GM12878 (cell line): ENCODE measurements around the gene ZCCHC8. TPM values are rescaled to one million over a fixed set of nuclear protein-coding genes. Genes with fewer than 3 reads are reported as not detected.

Experiments used
- EZH2 ChIP-seq: IDR thresholded peaks from 2 replicates; pipeline ENCODE4 v1.6.1; 2012; ENCODE audit warnings: low read depth, mild to moderate bottlenecking, control low read depth, inconsistent platforms, low read length, borderline replicate concordance; ENCODE audit not compliant: control insufficient read depth
- IKZF2 ChIP-seq, 2 experiments: fragments of 450-650 bp; IDR thresholded peaks; 2 replicates each; pipeline ENCODE4 v1.6.1; 2017; ENCODE audit warnings: mild to moderate bottlenecking in 2 of 2, moderate library complexity in 2 of 2
- MXI1 ChIP-seq: fragments of 150-350 bp; IDR thresholded peaks from 2 replicates; pipeline ENCODE4 v1.6.1; 2011; ENCODE audit warnings: low read depth, mild to moderate bottlenecking, inconsistent platforms, low read length, improper control_type of control experiment
- NFIC ChIP-seq: IDR thresholded peaks from 2 replicates; pipeline ENCODE4 v1.6.1; 2012; ENCODE audit warnings: low read depth, mild to moderate bottlenecking, inconsistent platforms, low read length, moderate library complexity
- NFXL1 ChIP-seq: fragments of 450-650 bp; IDR thresholded peaks from 2 replicates; pipeline ENCODE4 v1.6.1; 2017; ENCODE audit warnings: antibody characterized with exemption, mild to moderate bottlenecking, borderline replicate concordance
- PAX8 ChIP-seq: fragments of 450-650 bp; IDR thresholded peaks from 2 replicates; pipeline ENCODE4 v1.6.1; 2017; ENCODE audit warnings: mild to moderate bottlenecking, moderate library complexity
- POLR2A ChIP-seq: IDR thresholded peaks from 2 replicates; pipeline ENCODE4 v1.6.1; 2011; ENCODE audit warnings: low read depth, mild to moderate bottlenecking, low read length
- POLR2AphosphoS2 ChIP-seq: IDR thresholded peaks from 2 replicates; pipeline ENCODE4 v1.6.1; 2011; ENCODE audit warnings: low read depth, mild to moderate bottlenecking, low read length, improper control_type of control experiment, moderate library complexity
- RUNX3 ChIP-seq: IDR thresholded peaks from 2 replicates; pipeline ENCODE4 v1.6.1; 2012; ENCODE audit warnings: low read length, inconsistent platforms
- SREBF1 ChIP-seq: IDR thresholded peaks from 2 replicates; pipeline ENCODE4 v1.6.1; 2012; ENCODE audit warnings: mild to moderate bottlenecking, low read length
- polyA plus RNA-seq, 11 experiments: library from polyadenylated mRNA; depleted of rRNA in 4 of 11; unstranded in 6 of 11; stranded (reverse) in 5 of 11; fragments of >200 nt; fragmentation: Nextera tagmentation in 4 of 11; fragmentation: Illumina TruSeq in 1 of 11; extraction: Ambion mirVana in 4 of 11; extraction: Trizol in 1 of 11; gene quantifications; 1 replicate in 1 of 11; 2 replicates in 10 of 11; pipeline versions ENCODE4 v1.2.1 to v1.2.3, GENCODE V29; 2011 to 2016; ENCODE audit warnings: inconsistent platforms in 2 of 11, missing spikeins in 2 of 11, low read depth in 1 of 11
- total RNA-seq, 4 experiments: library from RNA; depleted of rRNA in 3 of 4; stranded (reverse); fragments of >200 nt in 3 of 4; fragmentation: Illumina TruSeq in 1 of 4; extraction: Trizol in 1 of 4; gene quantifications; 2 replicates each; pipeline versions ENCODE4 v1.2.1 to v1.2.3, GENCODE V29; 2013 to 2021
- TF ChIP-seq, protein P1 (sequence below), 3 experiments: IDR thresholded peaks in 2 of 3; conservative IDR thresholded peaks in 1 of 3; 2 replicates each; pipeline ENCODE4 v1.5.1; 2011; ENCODE audit warnings: low read depth in 3 of 3, low read length in 3 of 3, mild to moderate bottlenecking in 3 of 3, control low read depth in 2 of 3, moderate library complexity in 2 of 3, inconsistent platforms in 1 of 3, mixed read lengths in 1 of 3; ENCODE audit not compliant: control insufficient read depth in 2 of 3, insufficient read depth in 1 of 3; ENCODE audit errors: extremely low read depth in 1 of 3
- TF ChIP-seq, protein P2 (sequence below): fragments of 450-650 bp; IDR thresholded peaks from 2 replicates; pipeline ENCODE4 v1.6.1; 2017; ENCODE audit warnings: mild to moderate bottlenecking, moderate library complexity
- TF ChIP-seq, protein P3 (sequence below): fragments of 450-650 bp; formaldehyde crosslinking; IDR thresholded peaks from 2 replicates; pipeline ENCODE4 v1.4.0; 2020; ENCODE audit warnings: mild to moderate bottlenecking, moderate library complexity
- TF ChIP-seq, protein P4 (sequence below): fragments of 450-650 bp; formaldehyde crosslinking; IDR thresholded peaks from 2 replicates; pipeline ENCODE4 v1.5.0; 2022; ENCODE audit warnings: mild to moderate bottlenecking, missing genetic modification characterization

The ZCCHC8 gene
- total and polyA plus RNA-seq, 10 of the 15 experiments (the other 5 are each of a cell fraction or from before 2014, with no cell fraction given) = 8.8 to 34.8 (median 21.7) TPM

DNA sequence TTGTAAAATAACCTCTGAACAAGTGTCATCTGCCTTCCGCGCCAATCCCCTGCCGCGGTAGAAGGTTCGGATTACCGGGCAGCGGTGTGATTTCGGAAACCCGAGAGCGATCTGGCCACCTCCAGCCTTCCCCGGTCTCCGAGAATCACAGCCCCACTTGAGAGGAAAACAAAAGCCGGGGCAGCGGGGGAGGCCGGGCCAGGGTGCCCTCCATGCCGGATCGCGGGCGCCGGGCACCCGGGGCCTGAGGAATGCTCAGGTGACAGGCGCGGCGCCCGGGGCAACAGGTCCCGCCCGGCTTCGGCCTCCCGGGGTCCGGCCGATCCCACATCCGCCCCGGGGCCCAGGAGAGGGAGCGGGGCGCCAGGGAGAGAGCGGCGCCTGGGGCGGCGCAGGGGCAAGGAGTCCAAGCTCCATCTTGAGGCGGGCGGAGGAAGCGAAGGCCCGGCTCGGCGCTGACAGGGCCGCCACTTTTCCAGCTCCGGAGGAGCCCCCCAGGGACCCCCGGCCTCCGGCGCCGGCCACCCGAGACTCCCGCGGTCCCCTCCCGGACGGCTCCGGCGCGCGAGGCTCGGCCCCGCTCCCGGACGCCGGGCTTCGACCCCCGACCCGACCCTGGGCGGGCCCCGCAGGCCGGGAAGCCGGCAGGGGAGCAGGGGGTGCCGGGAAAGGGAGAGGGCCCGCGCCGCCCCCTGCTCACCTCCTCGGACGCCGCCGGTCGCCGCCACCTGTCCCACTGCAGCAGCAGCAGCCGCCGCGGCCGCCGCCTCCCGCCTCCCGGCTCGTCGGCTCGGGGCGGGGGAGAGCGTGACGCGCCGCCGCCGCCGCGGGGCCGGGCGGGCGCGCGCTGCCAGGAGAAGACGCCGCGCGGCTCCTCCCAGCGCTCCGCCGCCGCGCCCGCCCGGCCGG lies 78.7 kb downstream of the ZCCHC8 start, which contains the start of gene CLIP1 (continued):
- TF ChIP-seq RUNX3 (peak; percentile 22; the same call in 1 of the 2 replicates), SREBF1 (no peak), POLR2AphosphoS2 (0 out of 2 replicates have a peak, but pooled peaks have one; percentile 38), POLR2A (peak; percentile 72), MXI1 (0 out of 2 replicates have a peak, but pooled peaks have one; percentile 16), NFXL1 (0 out of 2 replicates have a peak, but pooled peaks have one; percentile 41), EZH2 (no peak), NFIC (no peak), IKZF2 (IDR thresholded peaks at IDR 0.05) (peak in 1 of 2 experiments; percentile 47; a peak in 1 of 4 replicates), PAX8 (no peak)
- TF ChIP-seq, protein P1, sequence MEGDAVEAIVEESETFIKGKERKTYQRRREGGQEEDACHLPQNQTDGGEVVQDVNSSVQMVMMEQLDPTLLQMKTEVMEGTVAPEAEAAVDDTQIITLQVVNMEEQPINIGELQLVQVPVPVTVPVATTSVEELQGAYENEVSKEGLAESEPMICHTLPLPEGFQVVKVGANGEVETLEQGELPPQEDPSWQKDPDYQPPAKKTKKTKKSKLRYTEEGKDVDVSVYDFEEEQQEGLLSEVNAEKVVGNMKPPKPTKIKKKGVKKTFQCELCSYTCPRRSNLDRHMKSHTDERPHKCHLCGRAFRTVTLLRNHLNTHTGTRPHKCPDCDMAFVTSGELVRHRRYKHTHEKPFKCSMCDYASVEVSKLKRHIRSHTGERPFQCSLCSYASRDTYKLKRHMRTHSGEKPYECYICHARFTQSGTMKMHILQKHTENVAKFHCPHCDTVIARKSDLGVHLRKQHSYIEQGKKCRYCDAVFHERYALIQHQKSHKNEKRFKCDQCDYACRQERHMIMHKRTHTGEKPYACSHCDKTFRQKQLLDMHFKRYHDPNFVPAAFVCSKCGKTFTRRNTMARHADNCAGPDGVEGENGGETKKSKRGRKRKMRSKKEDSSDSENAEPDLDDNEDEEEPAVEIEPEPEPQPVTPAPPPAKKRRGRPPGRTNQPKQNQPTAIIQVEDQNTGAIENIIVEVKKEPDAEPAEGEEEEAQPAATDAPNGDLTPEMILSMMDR (IDR thresholded peaks at IDR 0.05 in 2 of 3, conservative IDR thresholded peaks at IDR 0.05 in 1 of 3; ENCODE audit: control insufficient read depth in 2 of 3, extremely low read depth in 1 of 3, insufficient read depth in 1 of 3, low read depth in 3 of 3, low read length in 3 of 3) = peak; percentile 30 to 57 (median 54); a peak in 4 of 6 replicates
- TF ChIP-seq, protein P2, sequence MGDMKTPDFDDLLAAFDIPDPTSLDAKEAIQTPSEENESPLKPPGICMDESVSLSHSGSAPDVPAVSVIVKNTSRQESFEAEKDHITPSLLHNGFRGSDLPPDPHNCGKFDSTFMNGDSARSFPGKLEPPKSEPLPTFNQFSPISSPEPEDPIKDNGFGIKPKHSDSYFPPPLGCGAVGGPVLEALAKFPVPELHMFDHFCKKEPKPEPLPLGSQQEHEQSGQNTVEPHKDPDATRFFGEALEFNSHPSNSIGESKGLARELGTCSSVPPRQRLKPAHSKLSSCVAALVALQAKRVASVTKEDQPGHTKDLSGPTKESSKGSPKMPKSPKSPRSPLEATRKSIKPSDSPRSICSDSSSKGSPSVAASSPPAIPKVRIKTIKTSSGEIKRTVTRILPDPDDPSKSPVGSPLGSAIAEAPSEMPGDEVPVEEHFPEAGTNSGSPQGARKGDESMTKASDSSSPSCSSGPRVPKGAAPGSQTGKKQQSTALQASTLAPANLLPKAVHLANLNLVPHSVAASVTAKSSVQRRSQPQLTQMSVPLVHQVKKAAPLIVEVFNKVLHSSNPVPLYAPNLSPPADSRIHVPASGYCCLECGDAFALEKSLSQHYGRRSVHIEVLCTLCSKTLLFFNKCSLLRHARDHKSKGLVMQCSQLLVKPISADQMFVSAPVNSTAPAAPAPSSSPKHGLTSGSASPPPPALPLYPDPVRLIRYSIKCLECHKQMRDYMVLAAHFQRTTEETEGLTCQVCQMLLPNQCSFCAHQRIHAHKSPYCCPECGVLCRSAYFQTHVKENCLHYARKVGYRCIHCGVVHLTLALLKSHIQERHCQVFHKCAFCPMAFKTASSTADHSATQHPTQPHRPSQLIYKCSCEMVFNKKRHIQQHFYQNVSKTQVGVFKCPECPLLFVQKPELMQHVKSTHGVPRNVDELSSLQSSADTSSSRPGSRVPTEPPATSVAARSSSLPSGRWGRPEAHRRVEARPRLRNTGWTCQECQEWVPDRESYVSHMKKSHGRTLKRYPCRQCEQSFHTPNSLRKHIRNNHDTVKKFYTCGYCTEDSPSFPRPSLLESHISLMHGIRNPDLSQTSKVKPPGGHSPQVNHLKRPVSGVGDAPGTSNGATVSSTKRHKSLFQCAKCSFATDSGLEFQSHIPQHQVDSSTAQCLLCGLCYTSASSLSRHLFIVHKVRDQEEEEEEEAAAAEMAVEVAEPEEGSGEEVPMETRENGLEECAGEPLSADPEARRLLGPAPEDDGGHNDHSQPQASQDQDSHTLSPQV = peak; percentile 8; the same call in 1 of the 2 replicates
- TF ChIP-seq, protein P3, sequence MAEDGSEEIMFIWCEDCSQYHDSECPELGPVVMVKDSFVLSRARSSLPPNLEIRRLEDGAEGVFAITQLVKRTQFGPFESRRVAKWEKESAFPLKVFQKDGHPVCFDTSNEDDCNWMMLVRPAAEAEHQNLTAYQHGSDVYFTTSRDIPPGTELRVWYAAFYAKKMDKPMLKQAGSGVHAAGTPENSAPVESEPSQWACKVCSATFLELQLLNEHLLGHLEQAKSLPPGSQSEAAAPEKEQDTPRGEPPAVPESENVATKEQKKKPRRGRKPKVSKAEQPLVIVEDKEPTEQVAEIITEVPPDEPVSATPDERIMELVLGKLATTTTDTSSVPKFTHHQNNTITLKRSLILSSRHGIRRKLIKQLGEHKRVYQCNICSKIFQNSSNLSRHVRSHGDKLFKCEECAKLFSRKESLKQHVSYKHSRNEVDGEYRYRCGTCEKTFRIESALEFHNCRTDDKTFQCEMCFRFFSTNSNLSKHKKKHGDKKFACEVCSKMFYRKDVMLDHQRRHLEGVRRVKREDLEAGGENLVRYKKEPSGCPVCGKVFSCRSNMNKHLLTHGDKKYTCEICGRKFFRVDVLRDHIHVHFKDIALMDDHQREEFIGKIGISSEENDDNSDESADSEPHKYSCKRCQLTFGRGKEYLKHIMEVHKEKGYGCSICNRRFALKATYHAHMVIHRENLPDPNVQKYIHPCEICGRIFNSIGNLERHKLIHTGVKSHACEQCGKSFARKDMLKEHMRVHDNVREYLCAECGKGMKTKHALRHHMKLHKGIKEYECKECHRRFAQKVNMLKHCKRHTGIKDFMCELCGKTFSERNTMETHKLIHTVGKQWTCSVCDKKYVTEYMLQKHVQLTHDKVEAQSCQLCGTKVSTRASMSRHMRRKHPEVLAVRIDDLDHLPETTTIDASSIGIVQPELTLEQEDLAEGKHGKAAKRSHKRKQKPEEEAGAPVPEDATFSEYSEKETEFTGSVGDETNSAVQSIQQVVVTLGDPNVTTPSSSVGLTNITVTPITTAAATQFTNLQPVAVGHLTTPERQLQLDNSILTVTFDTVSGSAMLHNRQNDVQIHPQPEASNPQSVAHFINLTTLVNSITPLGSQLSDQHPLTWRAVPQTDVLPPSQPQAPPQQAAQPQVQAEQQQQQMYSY = no peak
- TF ChIP-seq, protein P4, sequence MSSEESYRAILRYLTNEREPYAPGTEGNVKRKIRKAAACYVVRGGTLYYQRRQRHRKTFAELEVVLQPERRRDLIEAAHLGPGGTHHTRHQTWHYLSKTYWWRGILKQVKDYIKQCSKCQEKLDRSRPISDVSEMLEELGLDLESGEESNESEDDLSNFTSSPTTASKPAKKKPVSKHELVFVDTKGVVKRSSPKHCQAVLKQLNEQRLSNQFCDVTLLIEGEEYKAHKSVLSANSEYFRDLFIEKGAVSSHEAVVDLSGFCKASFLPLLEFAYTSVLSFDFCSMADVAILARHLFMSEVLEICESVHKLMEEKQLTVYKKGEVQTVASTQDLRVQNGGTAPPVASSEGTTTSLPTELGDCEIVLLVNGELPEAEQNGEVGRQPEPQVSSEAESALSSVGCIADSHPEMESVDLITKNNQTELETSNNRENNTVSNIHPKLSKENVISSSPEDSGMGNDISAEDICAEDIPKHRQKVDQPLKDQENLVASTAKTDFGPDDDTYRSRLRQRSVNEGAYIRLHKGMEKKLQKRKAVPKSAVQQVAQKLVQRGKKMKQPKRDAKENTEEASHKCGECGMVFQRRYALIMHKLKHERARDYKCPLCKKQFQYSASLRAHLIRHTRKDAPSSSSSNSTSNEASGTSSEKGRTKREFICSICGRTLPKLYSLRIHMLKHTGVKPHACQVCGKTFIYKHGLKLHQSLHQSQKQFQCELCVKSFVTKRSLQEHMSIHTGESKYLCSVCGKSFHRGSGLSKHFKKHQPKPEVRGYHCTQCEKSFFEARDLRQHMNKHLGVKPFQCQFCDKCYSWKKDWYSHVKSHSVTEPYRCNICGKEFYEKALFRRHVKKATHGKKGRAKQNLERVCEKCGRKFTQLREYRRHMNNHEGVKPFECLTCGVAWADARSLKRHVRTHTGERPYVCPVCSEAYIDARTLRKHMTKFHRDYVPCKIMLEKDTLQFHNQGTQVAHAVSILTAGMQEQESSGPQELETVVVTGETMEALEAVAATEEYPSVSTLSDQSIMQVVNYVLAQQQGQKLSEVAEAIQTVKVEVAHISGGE (CRISPR knock-in tag) = no peak
